Fibroblast of skin of left biceps (primary cell): ENCODE measurements around the gene FN3KRP.
"Not testable (repeated sequence)": the region's sequence is repeated elsewhere in the genome, so short reads cannot be mapped to it uniquely, and the experiment has no call there.

Experiments used
- DNase-seq, 2 experiments: peaks; one replicate each; pipeline ENCODE4 v3.0.0-alpha.2; 2013; ENCODE audit warnings: low read depth in 2 of 2

FN3KRP gene

DNA sequence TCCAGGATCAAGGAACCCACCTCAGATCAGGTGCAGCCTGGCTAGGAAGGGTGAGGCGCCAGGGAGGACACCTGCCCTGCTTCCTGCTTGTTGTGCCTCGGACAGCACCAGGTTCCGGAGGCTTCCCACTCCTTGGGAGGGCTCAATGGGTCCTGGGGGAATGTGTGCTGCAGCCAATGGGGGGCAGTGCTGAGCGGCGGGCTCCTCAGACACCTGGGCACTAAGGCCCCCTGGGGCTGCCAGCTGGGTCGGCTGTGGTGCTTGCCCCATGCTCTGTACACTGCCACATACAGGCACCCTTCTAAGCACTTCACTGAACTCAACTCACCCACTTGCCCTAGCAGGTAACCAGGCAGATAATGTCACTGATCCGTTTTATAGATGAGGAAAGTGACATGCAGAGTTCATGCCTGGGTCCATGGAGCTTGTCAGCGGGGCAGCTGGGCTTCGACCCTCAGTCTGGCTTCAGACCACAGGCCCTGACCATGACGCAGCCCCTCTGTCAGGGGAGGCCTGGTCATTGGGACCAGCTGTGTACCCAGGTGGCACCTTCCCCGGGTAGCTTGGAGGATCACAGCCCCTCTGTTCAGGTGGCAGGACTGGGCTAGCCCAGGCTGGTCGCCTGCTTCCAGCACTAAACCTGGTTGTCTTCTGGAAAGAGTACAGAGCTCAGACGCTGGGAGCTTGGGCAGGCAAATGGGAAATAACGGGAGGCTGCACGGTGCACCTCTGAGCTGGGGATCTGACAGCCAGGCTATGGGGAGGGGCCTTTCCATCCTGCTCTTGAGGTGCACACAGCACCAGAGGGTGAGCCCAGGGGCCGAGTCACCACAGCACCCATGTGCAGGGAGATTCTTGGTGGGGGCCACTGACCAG is 27.1 kb downstream of the FN3KRP start:
- DNase-seq = no peak

DNA sequence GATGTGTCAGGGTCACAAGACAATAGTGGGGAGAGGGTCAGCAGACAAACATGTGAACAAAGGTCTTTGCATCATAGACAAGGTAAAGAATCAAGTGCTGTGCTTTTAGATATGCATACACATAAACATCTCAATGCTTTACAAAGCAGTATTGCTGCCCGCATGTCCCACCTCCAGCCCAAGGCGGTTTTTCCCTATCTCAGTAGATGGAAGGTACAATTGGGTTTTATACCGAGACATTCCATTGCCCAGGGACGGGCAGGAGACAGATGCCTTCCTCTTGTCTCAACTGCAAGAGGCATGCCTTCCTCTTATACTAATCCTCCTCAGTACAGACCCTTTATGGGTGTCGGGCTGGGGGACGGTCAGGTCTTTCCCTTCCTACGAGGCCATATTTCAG is 28.2 kb downstream of the FN3KRP start:
- DNase-seq = not testable (repeated sequence)

DNA sequence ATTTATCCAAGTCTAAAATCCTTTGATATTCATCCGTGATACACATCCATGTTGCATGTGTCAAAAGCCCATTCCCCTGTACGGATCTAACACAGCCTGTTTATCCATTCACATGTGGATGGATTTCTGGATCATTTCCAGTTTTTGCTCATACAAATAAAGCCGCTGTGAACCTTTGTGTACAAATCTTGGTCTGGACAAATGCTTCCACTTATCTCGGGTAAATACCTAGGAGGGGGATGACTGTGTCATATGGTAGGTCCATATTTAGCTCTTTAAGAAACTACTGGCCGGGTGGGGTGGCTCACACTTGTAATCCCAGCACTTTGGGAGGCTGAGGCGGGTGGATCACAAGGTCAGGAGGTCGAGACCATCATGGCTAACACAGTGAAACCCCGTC is 29.0 kb downstream of the FN3KRP start:
- no peak for DNase-seq

DNA sequence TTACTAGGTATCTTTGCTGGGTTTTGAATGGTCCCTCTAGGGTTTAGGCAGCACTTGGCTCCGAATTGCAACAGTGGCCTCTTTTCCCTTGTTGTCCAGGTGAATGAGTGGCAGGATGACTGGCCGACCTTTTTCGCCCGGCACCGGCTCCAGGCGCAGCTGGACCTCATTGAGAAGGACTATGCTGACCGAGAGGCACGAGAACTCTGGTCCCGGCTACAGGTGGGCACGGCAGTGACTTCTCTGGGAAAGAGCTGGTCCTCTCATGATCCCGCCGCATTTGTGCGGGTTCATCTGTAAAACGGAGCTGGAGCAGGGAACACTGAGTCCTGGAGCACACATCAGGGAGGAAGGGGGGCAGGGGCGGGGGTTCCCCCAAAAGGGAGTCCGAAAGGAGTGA is 32.2 kb downstream of the FN3KRP start:
- no peak for DNase-seq

DNA sequence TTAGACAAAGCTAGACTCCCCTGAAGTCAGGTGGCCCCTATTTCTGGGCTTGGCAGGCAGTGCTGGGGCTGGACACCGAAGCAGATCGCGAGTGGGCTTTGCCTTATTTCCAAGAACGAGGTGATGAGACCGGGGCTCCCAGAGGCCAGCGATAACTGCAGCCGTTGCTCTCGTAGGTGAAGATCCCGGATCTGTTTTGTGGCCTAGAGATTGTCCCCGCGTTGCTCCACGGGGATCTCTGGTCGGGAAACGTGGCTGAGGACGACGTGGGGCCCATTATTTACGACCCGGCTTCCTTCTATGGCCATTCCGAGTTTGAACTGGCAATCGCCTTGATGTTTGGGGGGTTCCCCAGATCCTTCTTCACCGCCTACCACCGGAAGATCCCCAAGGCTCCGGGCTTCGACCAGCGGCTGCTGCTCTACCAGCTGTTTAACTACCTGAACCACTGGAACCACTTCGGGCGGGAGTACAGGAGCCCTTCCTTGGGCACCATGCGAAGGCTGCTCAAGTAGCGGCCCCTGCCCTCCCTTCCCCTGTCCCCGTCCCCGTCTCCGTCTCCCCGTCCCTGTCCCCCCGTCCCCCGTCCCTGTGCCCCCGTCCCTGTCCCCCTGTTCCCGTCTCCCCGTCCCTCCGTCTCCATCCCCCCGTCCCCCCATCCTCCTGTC is 33.9 kb downstream of the FN3KRP start:
- DNase-seq = no peak

DNA sequence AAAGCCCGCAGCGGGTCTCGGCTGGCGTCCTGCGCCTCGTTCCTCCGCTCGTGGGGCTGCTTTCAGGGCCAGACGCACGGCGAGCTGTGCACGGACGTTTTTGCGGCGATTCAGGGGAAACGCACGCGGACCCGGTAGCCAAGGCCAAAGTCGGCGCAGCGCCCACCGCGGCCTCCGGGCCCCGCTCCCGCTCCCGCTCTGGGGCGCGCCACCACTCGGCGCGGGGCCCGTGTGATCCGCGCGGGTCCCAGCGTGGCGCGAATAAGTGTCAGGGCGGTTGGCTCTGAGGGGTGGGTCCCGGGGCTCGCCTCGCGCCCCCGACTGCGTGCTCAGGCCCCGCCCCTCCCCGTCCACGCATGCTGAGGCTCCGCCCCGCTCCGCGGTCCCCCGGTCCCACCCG is 34.7 kb downstream of the FN3KRP start:
- DNase-seq = no peak

DNA sequence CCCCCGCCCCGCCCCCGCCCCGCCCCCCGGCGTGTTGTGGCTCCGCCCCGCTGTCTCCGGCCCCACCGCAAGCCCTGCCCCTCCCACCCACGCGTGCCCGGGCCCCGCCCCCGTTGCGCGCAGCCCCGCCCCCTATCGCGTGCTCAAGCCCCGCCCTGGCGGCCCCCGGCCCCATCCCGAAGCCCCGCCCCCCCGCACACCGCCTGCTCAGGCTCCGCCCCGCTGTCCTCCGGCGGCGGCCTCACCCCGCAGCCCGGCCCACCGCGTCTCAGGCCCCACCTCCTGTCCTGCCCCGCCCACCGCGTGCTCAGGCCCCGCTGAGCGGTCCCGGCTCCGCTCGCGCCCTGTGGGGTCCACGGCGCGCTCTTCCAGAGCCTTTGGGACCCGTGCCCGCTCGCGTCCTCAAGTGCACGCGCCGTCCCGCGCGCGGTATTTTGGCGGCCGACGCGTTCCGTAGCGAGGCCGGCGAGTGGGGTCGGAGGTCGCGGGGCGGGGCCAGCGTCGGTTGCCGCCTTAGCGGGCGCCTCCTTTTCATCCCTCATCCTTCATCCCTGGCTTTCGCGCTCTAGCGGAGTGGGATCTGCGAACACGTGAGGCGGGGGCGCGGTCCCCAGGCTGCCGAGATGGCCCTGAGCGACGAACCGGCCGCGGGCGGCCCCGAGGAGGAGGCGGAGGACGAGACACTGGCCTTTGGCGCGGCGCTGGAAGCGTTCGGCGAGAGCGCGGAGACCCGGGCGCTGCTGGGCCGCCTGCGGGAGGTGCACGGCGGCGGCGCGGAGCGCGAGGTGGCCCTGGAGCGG is 35.3 kb downstream of the FN3KRP start, which contains the start of gene TBCD:
Gene TBCD, plus strand, starts transcription at position 495 of the 800 bp plus-strand sequence. Its CDS starts 129 bp downstream, at position 624.
- peak; percentile 75 to 76 for DNase-seq

DNA sequence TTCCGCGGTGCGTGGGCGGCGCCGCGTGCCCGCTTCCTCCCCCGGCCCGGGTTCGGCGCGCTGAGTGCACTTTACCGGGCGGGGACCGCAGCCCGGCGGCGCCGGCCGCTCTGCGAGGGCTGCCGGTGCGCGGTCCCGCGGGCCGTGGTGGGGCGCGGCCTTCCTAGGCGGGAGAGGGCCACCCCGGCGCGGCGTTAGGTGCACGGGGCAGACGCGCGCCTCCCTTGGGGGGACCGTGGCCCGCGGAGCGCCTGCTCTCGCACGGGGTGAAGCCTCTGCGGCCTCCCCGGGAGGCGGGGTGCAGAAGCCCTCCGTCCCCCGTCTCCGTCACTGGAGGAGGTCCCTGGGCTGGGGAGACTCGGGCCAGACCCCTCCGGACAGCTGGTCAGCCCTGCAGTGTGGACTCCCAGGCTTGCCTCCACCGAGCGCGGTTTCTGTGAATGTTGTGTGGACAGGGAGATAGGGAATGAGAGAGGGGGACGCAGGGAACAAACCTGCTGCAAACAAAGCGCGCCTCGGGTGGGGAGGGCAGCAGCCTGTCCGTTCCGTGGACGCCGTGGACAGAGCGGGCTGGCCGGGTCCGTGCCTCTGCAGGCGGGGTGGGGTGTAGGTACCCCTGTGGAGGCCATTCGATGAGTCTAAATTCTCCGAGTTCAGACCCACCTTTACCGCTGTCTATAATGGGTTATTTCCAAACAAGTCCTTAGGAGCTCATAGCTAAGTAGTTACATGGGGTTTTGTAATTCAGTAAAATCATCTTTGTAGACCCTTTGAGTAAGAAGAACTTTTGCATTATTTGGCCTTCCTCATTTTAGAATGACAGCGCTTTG is 36.1 kb downstream of the FN3KRP start:
- no peak for DNase-seq

DNA sequence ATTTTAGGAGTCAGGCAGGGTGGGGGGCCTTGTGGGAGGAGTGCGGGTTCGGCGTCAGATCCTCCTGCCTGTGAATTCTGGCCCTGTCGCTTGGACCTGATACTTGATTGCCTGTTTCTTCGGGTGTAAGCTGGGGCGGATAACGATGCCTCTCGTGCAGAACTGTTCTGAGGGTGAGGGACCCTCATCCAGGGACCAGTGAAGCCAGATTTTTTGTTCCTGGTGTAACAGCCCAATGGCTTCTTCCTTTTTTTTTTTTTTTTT is 36.6 kb downstream of the FN3KRP start:
- no peak for DNase-seq

DNA sequence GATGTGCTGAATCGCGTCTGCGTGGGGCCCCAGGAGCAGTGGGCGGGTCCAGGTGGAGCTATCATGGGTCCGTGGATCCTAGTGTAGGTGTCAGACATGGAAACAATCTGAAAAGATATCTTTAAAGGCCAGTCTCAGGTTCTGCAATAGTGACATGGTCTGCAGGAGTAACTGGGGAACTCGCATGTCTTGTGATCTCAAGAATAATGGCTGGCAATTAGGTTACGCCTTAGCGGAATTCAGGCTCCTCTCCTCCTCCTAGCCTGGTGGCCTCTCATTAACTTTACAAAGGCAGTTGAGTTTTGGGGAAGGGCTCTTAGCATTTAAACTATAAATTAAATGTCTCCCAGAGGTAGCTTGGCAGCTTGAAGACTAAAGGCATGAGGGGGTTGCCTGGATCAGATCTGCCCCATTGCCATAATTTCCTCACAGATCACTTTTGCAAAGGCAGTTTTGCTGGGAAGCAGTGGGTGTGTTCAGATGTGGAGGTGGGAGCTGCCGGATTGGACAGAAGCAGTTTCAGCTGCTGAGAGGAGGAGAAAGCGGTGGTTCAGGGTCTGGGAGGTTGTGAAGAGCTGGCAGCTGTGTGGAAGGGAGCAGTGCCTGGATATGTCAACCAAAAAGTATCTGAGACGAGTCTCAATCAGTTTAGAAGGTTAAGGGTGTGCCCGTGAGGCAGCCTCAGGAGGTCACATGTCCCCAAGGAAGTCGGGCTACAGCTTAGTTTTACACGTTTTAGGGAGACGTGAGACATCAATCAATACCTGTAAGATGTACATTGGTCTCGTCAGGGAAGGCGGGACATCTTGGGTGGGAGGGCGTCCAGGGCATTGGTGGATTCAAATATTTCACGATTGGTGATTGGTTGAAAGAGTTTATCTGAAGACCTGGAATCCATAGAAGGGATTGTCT is 38.0 kb downstream of the FN3KRP start:
- no peak for DNase-seq

DNA sequence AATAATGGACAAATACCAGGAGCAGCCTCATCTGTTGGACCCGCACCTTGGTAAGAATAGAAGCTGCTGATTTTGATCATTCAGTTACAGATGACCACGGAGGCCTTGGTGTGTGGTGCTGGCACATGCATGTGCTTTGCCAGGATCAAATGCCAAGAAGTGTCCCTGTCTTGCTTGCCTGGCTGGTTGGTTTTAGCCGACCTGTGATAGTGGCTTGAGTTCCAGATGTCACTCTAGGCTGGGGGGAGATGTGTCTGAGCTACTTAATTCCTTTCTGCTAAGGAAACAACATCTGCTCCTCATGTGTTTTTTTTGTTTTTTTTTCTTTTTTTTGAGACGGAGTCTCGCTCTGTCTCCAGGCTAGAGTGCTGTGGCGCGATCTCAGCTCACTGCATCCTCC is 39.7 kb downstream of the FN3KRP start:
- no peak for DNase-seq

DNA sequence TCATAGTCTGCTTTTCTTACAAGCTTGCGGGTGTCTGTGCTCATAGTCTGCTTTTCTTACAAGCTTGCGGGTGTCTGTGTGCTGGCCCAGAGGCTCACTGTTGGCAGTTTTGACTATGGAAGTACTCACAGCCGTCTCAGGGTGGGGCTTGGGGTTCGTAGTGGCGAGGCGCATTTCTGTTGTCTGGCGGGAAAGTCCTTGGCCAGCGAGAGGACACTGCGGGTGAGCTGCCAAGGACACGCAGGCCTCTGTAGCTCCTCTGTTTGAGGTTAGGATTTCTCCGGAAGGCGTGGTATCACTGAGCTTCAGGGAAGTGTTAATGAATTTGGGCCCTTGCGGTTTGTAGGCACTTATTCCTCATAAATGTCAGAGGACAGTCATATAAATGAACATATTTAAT is 48.9 kb downstream of the FN3KRP start:
- no peak for DNase-seq

DNA sequence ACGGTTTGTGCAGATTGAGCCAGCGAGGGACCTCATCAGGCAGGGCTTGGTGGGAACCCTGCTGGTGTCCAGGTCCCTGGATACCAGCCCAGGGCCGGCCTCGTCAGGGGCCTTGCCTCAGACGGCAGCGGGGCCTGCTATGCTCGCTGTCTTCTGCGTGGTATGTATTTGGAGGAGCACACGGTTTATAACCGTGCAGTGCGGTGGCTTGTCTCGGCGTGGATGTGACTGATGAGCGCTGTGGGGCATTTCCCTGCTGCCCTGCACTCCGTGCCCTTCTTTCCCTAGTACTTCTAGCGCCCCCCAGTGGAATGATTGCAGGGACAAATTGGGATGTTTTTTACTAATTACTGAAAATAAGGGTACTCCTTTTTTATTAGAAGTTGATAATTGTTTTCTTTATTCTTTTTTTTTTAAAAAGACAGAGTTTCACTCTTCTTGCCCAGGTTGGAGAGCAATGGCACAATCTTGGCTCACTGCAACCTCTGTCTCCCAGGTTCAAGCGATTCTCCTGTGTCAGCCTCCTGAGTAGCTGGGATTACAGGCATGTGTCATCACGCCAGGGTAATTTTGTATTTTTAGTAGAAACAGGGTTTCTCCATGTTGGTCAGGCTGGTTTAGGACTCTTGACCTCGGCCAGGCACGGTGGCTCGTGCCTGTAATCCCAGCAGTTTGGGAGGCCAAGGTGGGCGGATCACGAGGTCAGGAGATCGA is 50.7 kb downstream of the FN3KRP start:
- peak in 1 of 2 experiments; percentile 5 for DNase-seq

DNA sequence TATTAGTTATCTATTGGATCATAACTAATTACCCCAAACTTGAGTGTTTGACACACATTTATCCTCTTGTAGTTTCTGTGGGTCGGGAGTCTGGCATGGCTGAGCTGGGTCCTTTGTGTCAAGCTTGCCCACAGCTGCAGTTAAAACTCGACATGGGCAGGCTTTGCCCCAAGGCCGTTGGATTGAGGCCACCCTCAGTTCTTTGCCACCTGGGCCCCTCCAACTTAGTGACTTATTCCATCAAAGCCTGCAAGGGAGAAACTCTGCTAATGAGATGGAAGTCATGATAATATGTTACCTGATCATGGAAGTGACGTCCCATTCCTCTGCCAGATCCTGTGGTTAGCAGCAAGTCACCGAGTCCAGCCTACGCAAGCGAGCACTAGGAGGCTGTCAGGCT is 52.5 kb downstream of the FN3KRP start:
- no peak for DNase-seq

DNA sequence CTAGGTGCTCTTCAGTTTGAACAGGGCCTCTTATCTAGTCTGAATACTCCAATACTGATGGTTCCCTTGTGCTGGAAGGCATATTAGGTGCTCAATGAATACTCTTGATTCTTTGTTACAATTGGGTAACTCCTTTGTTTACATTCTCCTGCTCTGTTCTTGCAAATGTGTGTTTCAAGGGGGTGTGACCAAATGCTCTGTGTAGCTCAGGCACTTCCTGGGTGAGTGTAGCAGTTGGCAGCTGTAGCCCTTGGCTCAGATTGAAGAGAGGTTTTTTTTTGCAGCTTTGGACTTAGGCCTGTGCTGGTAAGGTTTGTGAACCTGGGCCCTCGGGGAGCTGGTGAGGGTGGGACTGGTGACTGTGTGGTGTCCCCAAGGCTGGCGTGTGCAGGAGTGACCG is 55.5 kb downstream of the FN3KRP start:
- no peak for DNase-seq

DNA sequence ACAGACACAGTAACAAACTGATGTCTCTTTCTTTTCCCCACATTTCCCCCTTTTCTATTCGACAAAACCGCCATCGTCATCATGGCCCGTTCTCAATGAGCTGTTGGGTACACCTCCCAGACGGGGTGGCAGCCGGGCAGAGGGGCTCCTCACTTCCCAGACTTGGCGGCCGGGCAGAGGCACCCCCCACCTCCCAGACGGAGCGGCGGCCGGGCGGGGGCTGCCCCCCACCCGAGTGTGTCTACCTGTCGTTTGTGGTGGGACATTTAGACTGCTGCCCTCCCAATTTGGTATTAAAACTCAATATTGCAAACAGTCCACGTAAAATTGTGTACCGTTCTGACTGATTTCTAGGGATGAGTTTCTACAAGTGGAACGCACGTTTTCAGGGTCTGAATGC is 58.0 kb downstream of the FN3KRP start:
- DNase-seq = not testable (repeated sequence)

DNA sequence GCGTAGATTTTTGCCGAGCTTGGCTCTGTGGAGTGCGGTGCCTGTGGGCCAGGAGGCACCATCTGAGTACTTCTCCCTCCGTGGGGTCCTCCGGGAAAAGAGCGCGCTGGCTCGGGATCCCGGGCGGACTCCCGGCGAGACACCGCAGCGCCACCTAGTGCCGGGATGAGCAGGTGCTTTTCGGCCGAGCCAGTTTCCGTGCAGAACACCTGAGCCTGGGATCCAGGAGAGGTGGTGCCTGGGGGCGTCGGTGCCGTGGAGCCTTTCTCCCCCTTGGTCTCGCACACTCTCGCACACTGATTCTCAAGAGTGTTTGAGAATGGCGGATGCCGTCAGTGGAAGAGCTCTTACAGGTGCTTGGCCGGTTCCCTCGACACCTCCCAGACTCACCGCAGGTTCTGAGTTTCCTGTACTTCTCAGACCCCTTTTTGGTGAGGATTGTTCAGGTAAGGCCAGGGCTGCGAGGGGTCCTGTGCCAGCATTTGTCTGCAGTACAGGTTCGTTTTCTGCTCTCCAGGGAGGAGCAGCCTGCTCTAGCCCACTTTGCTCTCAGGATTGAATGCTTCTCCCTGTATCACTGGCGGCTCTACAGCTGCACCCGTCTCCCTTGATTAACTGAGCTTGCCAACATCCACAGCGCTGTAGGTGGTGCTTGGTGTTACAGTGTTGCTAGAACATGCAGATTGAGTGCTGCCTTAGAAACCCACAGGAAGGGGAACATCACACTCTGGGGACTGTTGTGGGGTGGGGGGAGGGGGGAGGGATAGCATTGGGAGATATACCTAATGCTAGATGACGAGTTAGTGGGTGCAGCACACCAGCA is 58.7 kb downstream of the FN3KRP start:
- no peak for DNase-seq

DNA sequence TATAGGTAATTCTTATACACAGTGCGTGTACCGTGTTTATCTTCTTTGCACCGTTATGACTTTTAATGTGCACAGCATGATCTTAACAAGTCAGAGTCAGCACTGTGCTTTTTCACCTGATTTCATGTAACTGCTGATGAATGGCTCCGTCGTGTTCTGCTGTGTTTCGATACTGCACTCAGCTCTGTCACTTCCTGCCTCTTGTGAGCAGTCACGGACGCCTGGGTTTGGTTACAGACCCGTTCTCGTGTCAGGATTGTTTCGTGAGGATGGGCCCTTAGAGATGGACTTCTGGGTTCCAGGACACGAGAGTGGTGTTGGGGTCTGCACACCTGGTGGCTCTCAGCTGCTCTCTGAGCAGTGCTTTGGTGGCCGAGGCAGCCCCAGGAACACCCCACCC is 59.9 kb downstream of the FN3KRP start:
- DNase-seq = no peak
